Measurements from ENCODE around the gene CCDC9B.

DNA sequence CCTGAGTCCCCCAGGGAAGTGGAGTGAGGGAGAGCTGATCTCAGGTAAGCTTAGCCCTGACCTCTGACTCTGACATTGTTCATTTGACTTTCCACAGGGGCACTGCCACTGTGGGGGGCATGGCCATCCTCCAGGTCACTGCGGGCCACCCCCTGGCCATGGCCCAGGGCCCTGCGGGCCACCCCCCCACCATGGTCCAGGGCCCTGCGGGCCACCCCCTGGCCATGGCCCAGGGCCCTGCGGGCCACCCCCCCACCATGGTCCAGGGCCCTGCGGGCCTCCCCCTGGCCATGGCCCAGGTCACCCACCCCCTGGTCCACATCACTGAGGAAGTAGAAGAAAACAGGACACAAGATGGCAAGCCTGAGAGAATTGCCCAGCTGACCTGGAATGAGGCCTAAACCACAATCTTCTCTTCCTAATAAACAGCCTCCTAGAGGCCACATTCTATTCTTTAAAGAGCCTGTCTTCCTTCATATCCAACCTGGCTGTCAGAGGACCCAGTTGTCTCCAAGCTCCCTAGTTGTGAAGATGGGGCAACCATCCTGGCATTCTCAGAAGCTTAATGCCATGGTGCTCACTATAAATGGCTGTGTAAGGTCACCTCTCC lies 15.3 kb upstream of the CCDC9B start:
- TF ChIP-seq, protein P1, sequence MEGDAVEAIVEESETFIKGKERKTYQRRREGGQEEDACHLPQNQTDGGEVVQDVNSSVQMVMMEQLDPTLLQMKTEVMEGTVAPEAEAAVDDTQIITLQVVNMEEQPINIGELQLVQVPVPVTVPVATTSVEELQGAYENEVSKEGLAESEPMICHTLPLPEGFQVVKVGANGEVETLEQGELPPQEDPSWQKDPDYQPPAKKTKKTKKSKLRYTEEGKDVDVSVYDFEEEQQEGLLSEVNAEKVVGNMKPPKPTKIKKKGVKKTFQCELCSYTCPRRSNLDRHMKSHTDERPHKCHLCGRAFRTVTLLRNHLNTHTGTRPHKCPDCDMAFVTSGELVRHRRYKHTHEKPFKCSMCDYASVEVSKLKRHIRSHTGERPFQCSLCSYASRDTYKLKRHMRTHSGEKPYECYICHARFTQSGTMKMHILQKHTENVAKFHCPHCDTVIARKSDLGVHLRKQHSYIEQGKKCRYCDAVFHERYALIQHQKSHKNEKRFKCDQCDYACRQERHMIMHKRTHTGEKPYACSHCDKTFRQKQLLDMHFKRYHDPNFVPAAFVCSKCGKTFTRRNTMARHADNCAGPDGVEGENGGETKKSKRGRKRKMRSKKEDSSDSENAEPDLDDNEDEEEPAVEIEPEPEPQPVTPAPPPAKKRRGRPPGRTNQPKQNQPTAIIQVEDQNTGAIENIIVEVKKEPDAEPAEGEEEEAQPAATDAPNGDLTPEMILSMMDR (IDR thresholded peaks at IDR 0.05; ENCODE audit: low read depth, low read length, poor library complexity, severe bottlenecking): no peak
- no peak for TF ChIP-seq EZH2phosphoT487 (IDR thresholded peaks at IDR 0.05; ENCODE audit: borderline replicate concordance, low read length)
